ENCODE measurements around the gene IFNA2.
"Not testable (repeated sequence)": the region's sequence is repeated elsewhere in the genome, so short reads cannot be mapped to it uniquely, and the experiment has no call there.

GRCh38 chr9:21371467-21371866 lies 13.7 kb downstream of the IFNA2 start:
- TF ChIP-seq CTCF, POLR2A (IDR thresholded peaks at IDR 0.05): not testable (repeated sequence)
